Cardiac fibroblast (primary cell): ENCODE data around the gene PUS7.

Experiments used
- DNase-seq, 2 donors: peaks; one replicate each; pipeline versions ENCODE4 v3.0.0 to v3.0.0-alpha.2; 2010; ENCODE audit warnings: low read depth in 2 of 2
- H3K4me3 ChIP-seq, 2 donors: replicated peaks in 1 of 2; 1 replicate in 1 of 2; 2 replicates in 1 of 2; pipeline ENCODE4 v1.5.1; 2011; ENCODE audit warnings: low read depth in 2 of 2, low read length in 2 of 2, mild to moderate bottlenecking in 2 of 2, moderate library complexity in 1 of 2
- TF ChIP-seq, protein P1 (sequence below): IDR thresholded peaks from one replicate; pipeline ENCODE4 v1.5.1; 2011; ENCODE audit warnings: low read depth, mild to moderate bottlenecking, low read length, inconsistent platforms

Gene PUS7

GRCh38 chr7:105478606-105479005, 43.5 kb downstream of the PUS7 start:
- TF ChIP-seq, protein P1, sequence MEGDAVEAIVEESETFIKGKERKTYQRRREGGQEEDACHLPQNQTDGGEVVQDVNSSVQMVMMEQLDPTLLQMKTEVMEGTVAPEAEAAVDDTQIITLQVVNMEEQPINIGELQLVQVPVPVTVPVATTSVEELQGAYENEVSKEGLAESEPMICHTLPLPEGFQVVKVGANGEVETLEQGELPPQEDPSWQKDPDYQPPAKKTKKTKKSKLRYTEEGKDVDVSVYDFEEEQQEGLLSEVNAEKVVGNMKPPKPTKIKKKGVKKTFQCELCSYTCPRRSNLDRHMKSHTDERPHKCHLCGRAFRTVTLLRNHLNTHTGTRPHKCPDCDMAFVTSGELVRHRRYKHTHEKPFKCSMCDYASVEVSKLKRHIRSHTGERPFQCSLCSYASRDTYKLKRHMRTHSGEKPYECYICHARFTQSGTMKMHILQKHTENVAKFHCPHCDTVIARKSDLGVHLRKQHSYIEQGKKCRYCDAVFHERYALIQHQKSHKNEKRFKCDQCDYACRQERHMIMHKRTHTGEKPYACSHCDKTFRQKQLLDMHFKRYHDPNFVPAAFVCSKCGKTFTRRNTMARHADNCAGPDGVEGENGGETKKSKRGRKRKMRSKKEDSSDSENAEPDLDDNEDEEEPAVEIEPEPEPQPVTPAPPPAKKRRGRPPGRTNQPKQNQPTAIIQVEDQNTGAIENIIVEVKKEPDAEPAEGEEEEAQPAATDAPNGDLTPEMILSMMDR = no peak
- DNase-seq = no peak
- H3K4me3 ChIP-seq = no peak overlapping the region

- TF ChIP-seq, protein P1 = no peak
- no peak for DNase-seq
- H3K4me3 ChIP-seq = no peak overlapping the region
Measured at GRCh38 chr7:105477908-105478307, 44.2 kb downstream of the PUS7 start.

DNA sequence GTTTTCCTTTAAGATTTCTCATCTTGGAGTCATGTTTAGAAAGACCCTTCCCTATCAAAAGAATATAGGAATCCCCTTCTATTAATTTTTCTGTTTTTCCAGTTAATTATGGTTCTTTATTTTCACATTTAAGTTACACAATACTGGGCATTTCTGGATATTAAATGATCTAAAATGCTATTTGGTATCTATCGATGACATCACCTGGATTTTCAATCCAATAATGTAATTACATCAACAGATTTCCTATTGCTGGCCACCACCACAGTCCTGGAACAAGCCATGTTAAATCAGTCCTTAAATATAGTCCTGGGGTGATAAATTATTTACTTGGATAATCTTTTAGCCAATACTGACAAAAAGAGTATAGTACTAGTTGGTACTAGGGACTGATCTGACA, 48.0 kb downstream of the PUS7 start:
- TF ChIP-seq, protein P1 = no peak
- no peak for DNase-seq
- H3K4me3 ChIP-seq = no peak overlapping the region

- TF ChIP-seq, protein P1 = no peak
- peak; percentile 90 to 93 for DNase-seq
- no peak overlapping the region for H3K4me3 ChIP-seq
Measured at GRCh38 chr7:105473163-105473562, 48.9 kb downstream of the PUS7 start.

GRCh38 chr7:105470846-105471245, 51.2 kb downstream of the PUS7 start:
- DNase-seq = no peak

DNA sequence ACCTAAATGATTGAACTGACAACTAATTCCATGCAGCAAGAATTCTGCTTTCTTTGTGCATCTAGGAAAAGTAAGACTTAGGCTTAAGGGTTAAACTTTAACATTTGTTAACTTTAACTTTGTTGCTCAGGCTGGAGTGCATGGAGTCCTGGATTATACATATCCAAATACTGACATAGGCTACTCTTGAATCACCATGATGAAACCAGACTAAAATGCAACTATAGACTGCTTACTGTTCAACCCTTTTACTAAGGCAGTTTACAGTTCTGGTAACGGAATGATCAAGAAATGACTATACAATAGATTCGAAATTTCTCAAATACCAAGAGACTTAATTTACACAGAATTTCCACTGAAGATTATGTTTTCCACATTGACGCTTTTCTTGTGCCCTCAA, 52.0 kb downstream of the PUS7 start:
- DNase-seq = no peak
- no peak overlapping the region for H3K4me3 ChIP-seq
- TF ChIP-seq, protein P1 = no peak

More at GRCh38 chr7:105470846-105471245, 51.2 kb downstream of the PUS7 start:
- TF ChIP-seq, protein P1 = no peak
- H3K4me3 ChIP-seq = no peak overlapping the region

- no peak overlapping the region for H3K4me3 ChIP-seq
- no peak for DNase-seq
- TF ChIP-seq, protein P1 = no peak
Measured at GRCh38 chr7:105462765-105463420, 59.2 kb downstream of the PUS7 start.
